ENCODE results near the gene C20orf202.

The C20orf202 gene

GRCh38 chr20:1202762-1203504 is at the start of gene C20orf202:
Gene C20orf202, plus strand, starts transcription at chr20:1203454. Its CDS starts 132 bp downstream, at chr20:1203586.
- no peak for DNase-seq

DNA sequence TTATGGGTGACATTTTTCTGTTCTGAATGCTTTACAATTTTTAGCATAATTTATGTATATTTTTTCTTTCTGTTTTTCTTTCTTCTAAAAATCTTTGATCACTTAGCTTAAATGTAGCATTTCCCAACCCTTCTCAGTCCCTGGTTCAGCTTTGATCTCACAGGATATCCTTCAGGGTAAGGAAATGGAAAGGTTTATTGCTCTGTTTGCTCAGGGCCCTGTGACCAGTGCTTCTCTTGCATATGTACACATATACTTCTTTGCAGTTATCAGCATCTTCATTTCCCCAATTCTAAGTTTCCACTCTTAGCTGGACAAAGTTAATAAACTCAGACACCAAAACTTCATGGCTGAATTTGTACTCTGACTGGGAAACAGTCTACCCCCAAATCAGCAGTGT is 49.0 kb upstream of the C20orf202 start:
- no peak for DNase-seq

DNA sequence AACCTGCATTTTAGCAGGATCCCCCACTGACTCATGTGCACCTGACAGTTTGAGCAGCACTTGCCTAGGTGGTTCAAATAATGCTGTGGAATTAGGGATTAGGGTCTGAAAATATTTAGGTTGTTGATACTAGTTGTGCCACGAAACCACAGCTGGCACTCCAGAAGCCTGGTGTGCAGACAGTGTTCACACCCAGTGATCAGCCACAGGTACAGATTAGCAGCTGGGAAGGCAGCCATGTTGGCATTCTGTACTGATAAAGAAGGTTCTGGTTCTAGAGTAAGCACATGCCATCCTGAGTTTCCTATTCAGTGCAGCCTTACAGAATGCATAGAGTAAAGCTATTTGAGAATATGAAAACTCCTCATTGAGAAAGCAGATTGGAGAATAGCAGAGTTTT is 48.6 kb upstream of the C20orf202 start:
- DNase-seq: peak; percentile 27

GRCh38 chr20:1155342-1155741 is 47.9 kb upstream of the C20orf202 start:
- no peak for DNase-seq

- no peak for DNase-seq
These were observed 42.8 kb upstream of the C20orf202 start for GRCh38 chr20:1160496-1160895.

DNA sequence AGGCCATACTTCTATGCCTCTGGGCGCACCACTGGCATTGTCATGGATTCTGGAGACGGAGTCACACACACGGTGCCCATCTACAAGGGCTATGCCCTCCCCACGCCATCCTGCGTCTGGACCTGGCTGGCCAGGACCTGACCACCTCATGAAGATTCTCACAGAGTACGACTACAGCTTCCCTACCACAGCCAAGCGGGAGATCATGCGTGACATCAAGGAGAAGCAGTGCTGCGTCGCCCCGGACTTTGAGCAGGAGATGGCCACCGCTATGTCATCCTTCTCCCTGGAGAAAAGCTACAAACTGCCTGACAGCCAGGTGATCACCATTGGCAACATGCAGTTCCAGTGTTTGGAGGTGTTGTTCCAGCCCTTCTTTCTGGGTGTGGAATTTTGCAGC is 42.3 kb upstream of the C20orf202 start:
- no peak for DNase-seq

DNA sequence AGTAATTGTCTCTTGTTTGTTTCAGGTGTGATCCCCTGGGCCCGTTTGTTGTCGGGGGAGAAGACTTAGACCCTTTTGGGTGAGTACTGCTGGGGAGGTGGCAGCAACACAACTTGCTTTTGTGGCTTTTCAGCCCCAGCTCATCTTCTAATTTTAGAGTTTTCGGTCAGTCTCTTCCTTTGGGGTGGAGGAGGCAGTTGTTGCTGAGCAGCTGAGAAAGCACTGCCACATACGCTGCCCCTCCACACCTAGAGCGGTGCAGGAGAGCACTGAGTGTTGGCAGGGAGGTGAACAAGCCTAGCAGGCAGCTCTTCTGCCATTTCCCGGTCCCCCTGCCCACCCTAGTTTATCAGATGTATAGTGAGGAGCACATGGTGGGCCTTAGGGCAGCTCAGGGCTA is 40.1 kb upstream of the C20orf202 start:
- DNase-seq: no peak

GRCh38 chr20:1163653-1164052 is 39.6 kb upstream of the C20orf202 start:
- no peak for DNase-seq

DNA sequence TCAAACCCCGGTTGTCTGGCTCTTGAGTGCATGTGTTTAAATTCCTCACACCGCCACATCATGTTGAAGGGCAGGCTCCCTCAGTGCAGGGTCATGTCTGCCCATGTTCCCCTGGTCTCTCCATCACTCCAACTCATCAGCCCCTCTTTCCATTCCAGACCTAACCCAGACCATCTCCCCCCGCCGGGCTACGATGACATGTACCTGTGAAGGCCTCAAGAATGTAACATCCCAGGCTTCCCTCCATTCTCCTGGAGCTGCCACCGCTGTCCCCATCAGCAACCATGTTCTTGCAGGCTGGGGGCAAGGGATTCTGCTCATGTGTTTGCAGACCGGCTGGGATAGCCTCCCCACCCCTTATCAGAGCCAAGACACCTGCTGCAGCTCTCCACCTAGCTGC is 38.4 kb upstream of the C20orf202 start:
- DNase-seq: no peak

- DNase-seq: no peak
These were observed 37.7 kb upstream of the C20orf202 start for GRCh38 chr20:1165521-1165920.

DNA sequence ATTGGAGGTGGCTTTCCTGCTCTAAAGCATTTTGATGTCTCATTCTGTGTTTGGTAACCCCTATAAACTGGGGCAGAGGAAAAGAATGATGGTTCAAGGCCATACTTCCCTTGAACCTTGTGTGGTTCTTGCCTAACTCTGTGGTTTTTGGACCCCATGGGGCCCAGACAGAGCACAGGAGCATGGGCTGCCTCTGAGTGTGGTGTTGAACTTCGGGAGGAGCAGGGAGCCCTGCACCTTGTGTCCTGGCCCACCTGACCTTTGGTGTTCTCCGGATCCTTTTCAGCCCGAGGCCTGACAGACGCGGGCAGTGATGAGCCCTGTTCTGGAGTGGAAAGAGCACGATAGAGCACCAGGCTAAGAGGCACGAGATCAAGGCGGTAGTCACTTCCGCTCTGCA is 37.3 kb upstream of the C20orf202 start:
- DNase-seq: peak; percentile 18

DNA sequence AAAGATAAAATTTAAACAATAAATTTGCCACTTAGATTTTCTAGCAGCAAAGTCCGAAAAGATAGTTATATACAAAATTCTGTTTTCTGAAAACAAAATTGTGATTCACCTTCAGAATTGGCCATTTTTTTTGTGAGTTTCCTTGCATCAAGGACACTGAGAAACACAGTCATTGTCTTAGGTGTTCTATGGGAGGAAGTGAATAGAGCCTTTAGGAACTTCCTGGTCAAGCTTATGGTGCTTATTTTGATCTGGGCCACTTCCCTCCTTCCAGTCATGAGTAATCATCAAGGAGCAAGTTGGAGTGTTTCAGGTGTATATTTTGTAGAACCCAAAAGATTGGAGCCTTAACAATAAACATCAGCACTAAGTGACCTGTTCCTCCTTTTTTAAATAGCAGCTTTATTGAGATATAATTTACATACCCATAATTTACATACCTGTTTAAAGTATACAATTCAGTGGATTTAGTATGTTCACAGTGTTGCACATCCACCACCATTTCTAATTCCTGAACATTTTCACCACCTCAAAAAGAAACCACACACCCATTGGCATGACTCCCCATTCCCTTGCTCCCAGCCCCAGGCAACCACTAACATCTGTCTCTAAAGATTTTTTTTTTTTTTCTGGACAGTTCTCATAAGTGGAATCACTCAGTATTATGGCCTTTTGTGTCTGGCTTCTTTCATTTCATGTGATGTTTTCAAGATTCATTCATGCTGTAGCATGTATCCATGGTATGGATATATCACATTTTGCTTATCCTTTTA is 36.1 kb upstream of the C20orf202 start:
- no peak for DNase-seq

GRCh38 chr20:1169224-1169623 is 34.0 kb upstream of the C20orf202 start:
- no peak for DNase-seq

GRCh38 chr20:1171461-1172093 is 31.7 kb upstream of the C20orf202 start:
- peak; percentile 77 for DNase-seq

GRCh38 chr20:1173698-1174097 is 29.6 kb upstream of the C20orf202 start:
- DNase-seq: no peak

DNA sequence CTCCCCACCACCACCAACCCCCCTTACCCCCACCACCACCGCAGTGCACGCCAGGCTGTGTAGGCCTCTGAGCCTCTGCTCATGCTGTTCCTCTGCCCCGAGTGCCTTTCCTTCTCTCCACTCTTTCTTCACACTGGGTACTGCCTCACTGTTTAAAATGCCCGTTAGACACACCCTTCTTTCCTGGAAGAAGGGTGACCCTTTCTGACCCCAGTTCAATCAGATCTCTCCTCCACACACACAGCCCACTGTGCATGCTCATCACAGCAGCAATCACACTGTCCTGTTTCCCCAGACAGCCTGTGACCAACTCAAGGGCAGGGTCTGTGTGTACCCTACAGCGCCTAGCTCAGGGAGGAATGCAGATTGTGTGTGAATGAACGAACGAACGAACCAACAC is 28.5 kb upstream of the C20orf202 start:
- DNase-seq: no peak

- DNase-seq: peak; percentile 28
These were observed 25.6 kb upstream of the C20orf202 start for GRCh38 chr20:1177680-1178079.

- DNase-seq: no peak
These were observed 25.2 kb upstream of the C20orf202 start for GRCh38 chr20:1178103-1178502.

DNA sequence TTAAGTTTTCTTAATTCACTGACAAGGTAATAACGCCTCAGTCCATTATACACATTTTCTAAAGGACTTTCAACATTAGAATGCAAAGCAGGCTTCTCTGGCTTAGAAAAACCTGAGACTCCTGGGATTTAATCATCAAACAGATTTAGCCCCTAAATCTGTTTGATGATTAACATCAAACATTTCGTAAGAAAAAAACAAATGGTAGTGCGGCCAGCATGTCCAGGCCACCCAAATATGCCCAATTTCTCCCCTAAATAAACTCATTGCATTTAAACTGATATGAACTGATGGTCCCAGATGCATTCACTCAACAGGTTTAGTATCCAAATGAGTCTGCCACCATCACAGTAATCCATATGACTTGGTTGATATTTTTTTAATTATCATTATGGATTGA is 24.6 kb upstream of the C20orf202 start:
- DNase-seq: no peak

DNA sequence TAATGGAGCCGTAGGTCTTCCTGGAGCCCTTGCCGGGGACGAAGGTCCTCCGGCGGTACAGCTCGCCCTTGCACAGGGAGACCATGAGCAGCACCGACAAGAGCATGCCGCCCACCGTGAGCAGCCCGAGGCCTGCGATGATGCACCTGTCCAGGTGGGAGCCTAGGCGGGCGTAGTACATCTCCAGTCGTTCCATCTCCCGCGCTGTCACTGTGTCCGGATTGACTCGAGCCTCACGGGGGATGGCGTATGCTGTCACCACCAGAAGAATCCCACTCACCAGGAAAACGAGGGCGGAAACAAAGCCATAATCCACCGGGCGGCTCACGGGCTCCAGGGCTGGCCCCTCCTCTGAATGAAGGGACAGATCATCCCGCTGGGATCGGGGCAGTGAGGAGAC is 22.3 kb upstream of the C20orf202 start:
- DNase-seq: no peak

GRCh38 chr20:1182106-1182505 is 21.1 kb upstream of the C20orf202 start:
- no peak for DNase-seq

DNA sequence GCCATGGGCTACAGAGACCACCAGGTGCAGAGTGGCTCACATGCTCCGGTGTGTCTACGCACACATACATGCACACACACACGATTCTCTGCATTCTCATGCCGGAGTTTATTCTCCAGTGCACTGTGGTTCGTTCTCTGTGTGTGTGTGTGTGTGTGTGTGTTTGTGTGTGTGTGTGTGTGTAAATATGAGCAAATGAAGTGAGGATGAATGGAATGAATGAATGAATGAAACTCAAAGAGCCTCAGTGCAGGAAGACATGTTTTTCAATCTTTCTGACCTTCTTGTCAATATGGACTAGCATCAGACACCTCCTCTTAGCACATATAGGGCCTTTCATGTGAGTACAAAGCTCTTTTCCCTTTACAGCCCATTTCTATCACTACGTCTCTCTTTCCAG is 20.1 kb upstream of the C20orf202 start:
- no peak for DNase-seq

GRCh38 chr20:1184260-1184637 is 19.0 kb upstream of the C20orf202 start:
- no peak for DNase-seq
